ENCODE data around the gene YIPF7. TPM values are rescaled to one million over a fixed set of nuclear protein-coding genes. Genes with fewer than 3 reads are reported as not detected.
A peak's percentile ranks its signal among the peaks of the same experiment; 100 is the strongest.

Gene YIPF7
- polyA plus RNA-seq, 3 donors from 2014 or later = not detected

DNA sequence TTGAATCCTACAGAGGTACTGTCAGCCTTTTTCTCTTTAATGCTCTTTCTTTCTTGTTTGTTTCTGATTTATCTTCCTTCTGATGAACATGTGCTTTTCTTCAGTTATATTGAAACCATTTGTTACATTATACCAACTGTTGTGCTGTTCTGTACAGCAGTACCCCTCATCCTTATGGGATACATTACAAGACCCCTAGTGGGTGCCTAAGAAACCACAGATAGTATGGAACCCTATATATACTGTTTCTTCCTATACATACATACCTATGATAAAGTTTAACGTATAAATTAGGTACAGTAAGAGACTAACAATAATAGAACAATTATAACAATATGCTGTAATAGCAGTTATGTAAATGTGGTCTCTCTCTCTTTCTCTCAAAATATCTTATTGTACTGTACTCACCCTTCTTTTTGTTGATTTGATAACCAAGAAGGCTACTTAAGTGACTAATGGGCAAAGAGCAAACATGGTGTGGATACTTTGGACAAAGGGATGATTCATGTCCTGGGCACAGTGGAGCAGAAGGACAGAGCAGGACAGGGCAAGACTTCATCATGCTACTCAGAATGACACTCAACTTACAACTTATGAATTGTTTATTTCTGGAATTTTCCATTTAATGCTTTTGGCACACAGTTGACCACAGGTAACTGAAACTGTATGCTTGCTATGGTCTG is 10.7 kb upstream of the YIPF7 start:
- H3K27me3 Mint-ChIP-seq (ENCODE audit: low read depth in 3 of 3) = peaks cover 0 to 5% (median 0%) of the 10 kb centered on the region in 3 donors
- H3K9me3 Mint-ChIP-seq = no peaks in the 10 kb centered on the region
- peak overlapping the region in 1 of 6 donors; percentile 35 for H3K27ac Mint-ChIP-seq
- no peaks in the 10 kb centered on the region for H3K4me1 Mint-ChIP-seq
- no peaks in the 10 kb centered on the region for H3K36me3 Mint-ChIP-seq
- DNase-seq = no peak
- H3K4me3 Mint-ChIP-seq = no peak overlapping the region

- Mint-ChIP-seq H3K27me3 (ENCODE audit: low read depth in 3 of 3) (peaks cover 0 to 5% (median 0%) of the 10 kb centered on the region in 3 donors), H3K27ac (no peak overlapping the region), H3K4me1 (no peaks in the 10 kb centered on the region), H3K36me3 (no peaks in the 10 kb centered on the region), H3K4me3 (no peak overlapping the region), H3K9me3 (no peaks in the 10 kb centered on the region)
- no peak for DNase-seq
These were observed 9.0 kb upstream of the YIPF7 start for GRCh38 chr4:44660396-44660795.

DNA sequence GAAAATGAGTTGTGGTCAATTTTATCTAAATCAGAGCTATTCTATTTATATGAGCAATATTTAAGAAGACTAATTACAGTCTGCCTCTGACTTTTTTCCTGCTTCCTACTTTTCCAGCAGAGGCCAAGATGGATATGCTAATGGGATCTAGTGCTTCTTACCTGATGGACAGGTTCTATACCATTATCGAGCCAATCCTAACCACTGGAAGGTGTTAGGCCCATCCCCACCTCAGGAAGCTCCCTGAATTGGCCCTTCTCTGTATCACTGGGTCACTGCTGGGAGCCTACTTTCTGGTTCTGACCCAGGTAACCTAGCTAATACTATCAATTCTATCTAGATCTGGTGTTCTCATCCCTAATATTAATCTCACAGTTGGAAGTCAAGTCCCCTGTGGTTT is 577 bp upstream of the YIPF7 start:
- Mint-ChIP-seq H3K9me3 (peaks cover 0 to 3% (median 0%) of the 10 kb centered on the region in 6 donors), H3K27ac (no peak overlapping the region), H3K27me3 (ENCODE audit: low read depth in 3 of 3) (peaks cover 0 to 9% (median 2%) of the 10 kb centered on the region in 3 donors), H3K36me3 (no peaks in the 10 kb centered on the region), H3K4me3 (no peak overlapping the region), H3K4me1 (no peaks in the 10 kb centered on the region)
- DNase-seq = no peak

- no peak for DNase-seq
- Mint-ChIP-seq H3K27ac (no peak overlapping the region), H3K36me3 (no peaks in the 10 kb centered on the region), H3K27me3 (ENCODE audit: low read depth in 3 of 3) (peaks cover 0 to 3% (median 2%) of the 10 kb centered on the region in 3 donors), H3K4me3 (no peak overlapping the region), H3K4me1 (no peaks in the 10 kb centered on the region), H3K9me3 (peaks cover 0 to 17% (median 8%) of the 10 kb centered on the region in 6 donors)
These were observed 5.3 kb downstream of the YIPF7 start for GRCh38 chr4:44646151-44646550.

DNA sequence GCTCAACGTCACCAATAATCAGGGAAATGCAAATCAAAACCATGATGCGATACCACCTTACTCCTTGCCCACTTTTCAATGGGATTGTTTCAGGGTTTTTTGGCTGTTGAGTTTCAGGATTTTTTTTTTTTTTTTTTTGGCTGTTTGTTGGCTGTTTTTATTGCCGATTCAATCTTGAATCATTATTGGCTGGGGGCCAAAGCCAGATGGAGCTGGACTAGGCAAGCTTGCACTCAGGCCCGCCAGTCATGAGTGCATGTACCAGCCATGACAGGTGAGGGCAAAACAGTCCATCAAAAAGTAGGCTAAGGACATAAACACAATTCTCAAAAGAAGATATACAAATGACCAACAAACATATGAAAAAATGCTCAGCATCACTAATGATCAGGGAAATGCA is 13.3 kb downstream of the YIPF7 start:
- Mint-ChIP-seq H3K36me3 (no peaks in the 10 kb centered on the region), H3K9me3 (peaks cover 0 to 6% (median 3%) of the 10 kb centered on the region in 6 donors), H3K27me3 (ENCODE audit: low read depth in 3 of 3) (peaks cover 0 to 5% (median 0%) of the 10 kb centered on the region in 3 donors), H3K4me1 (no peaks in the 10 kb centered on the region), H3K27ac (no peak overlapping the region), H3K4me3 (no peak overlapping the region)
- no peak for DNase-seq

DNA sequence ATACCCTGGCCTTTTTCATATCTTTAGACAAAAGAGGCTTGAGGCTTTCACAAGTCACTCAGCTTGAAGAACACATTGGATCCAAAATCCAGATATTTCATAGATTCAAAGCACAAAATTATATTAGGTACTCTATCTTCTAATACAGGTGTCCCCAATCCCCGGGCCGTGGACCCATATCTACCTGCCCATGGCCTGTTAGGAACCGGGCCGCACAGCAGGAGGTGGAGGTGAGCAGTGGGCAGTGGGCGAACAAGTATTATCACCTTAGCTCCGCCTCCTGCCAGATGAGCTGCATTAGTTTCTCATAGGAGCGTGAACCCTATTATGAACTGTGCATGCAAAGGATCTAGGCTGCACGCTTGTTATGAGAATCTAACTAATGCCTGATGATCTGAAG is 18.7 kb downstream of the YIPF7 start:
- Mint-ChIP-seq H3K4me1 (peaks cover 0 to 5% of the 10 kb centered on the region in 2 donors), H3K4me3 (no peak overlapping the region)

GRCh38 chr4:44632089-44632488 is 19.3 kb downstream of the YIPF7 start:
- H3K36me3 Mint-ChIP-seq = no peaks in the 10 kb centered on the region
- H3K4me1 Mint-ChIP-seq = peaks cover 0 to 5% of the 10 kb centered on the region in 2 donors
- no peaks in the 10 kb centered on the region for H3K9me3 Mint-ChIP-seq
- peaks cover 0 to 3% (median 3%) of the 10 kb centered on the region in 3 donors for H3K27me3 Mint-ChIP-seq (ENCODE audit: low read depth in 3 of 3)
- DNase-seq = no peak
- H3K4me3 Mint-ChIP-seq = no peak overlapping the region
- H3K27ac Mint-ChIP-seq = no peak overlapping the region

More for the DNA sequence above, 18.7 kb downstream of the YIPF7 start:
- Mint-ChIP-seq H3K27me3 (ENCODE audit: low read depth in 3 of 3) (peaks cover 0 to 4% (median 3%) of the 10 kb centered on the region in 3 donors), H3K36me3 (no peaks in the 10 kb centered on the region), H3K9me3 (no peaks in the 10 kb centered on the region), H3K27ac (no peak overlapping the region)
- DNase-seq = no peak

DNA sequence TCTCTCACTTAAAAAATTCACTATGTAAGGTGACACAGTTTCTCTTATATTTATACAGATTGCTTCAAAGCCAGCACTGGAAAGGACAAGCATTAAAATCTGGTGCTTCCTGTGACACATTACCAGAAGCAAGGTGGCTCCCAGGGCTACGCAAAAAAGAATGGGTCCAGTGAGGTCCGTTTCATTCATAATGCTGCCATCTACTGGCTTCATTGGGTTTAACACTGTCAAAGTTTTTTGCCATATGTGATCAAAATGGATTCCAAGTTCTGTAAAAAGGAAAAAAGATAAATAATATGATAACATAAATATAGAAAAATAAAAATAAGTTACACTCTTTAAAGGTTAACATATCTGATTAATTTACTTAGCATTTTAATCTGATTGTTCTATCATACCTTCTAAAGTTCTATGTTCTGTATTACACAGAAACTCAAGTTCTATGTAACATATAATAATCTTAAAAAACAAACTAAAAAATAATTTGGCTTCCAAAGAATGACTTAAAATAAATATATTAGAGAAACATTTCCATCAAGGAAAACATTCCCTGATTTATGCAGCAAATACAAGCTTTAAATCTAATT is 22.1 kb downstream of the YIPF7 start:
- H3K4me3 Mint-ChIP-seq = no peak overlapping the region
- H3K9me3 Mint-ChIP-seq = no peaks in the 10 kb centered on the region
- H3K4me1 Mint-ChIP-seq = peaks cover 0 to 5% of the 10 kb centered on the region in 2 donors
- peak; percentile 3 to 26 (median 20) for DNase-seq
- no peaks in the 10 kb centered on the region for H3K36me3 Mint-ChIP-seq
- peaks cover 0 to 3% (median 0%) of the 10 kb centered on the region in 3 donors for H3K27me3 Mint-ChIP-seq (ENCODE audit: low read depth in 3 of 3)
- no peak overlapping the region for H3K27ac Mint-ChIP-seq

DNA sequence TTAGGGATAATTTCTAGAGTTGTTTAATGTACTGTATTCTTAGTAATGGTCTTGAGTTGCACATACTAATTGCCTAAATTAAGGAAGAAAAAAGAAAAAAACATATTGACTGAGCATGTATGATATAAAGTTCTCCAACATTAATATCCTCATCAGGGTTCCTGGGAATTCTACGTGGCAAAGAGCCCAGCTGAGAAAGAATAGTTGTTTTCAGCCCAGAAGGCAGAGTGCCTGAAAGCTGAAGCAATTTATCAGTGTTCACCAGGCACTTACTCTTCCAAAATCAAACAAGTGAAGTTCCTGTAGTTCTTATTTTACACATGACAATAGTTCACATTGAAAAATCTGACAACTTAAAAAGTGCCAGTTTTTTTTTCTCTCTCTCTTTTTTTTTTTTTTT is 27.7 kb downstream of the YIPF7 start:
- Mint-ChIP-seq H3K9me3 (no peaks in the 10 kb centered on the region), H3K4me1 (no peaks in the 10 kb centered on the region), H3K27ac (no peak overlapping the region), H3K36me3 (no peaks in the 10 kb centered on the region), H3K4me3 (no peak overlapping the region), H3K27me3 (ENCODE audit: low read depth in 3 of 3) (no peaks in the 10 kb centered on the region)
- no peak for DNase-seq

DNA sequence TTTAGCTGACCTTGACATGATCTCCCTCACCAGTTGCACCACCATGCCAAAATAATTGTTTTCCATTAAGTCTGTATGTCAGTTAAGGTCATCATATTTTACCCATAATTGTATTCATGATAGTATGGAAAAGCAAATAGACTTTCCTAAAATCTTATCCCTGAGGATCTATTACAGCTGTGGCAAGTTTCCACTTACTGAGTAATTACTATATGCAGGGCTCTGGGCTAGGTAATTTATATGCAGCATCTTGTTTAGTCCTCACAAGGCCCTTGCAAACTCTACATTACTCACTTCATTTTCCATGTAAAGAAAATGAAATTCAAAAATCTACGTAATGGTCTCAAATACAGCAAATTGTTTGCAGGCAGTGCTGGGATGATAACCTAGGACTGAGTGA is 34.8 kb downstream of the YIPF7 start:
- H3K4me1 Mint-ChIP-seq = no peaks in the 10 kb centered on the region
- H3K27ac Mint-ChIP-seq = no peak overlapping the region
- no peaks in the 10 kb centered on the region for H3K9me3 Mint-ChIP-seq
- no peak overlapping the region for H3K4me3 Mint-ChIP-seq
- H3K27me3 Mint-ChIP-seq (ENCODE audit: low read depth in 3 of 3) = no peaks in the 10 kb centered on the region
- H3K36me3 Mint-ChIP-seq = no peaks in the 10 kb centered on the region
- no peak for DNase-seq

GRCh38 chr4:44583393-44583792 is 68.0 kb downstream of the YIPF7 start:
- H3K36me3 Mint-ChIP-seq = no peaks in the 10 kb centered on the region
- no peaks in the 10 kb centered on the region for H3K4me1 Mint-ChIP-seq
- no peak for DNase-seq
- no peaks in the 10 kb centered on the region for H3K27me3 Mint-ChIP-seq (ENCODE audit: low read depth in 3 of 3)
- no peak overlapping the region for H3K27ac Mint-ChIP-seq
- H3K9me3 Mint-ChIP-seq = peaks cover 3 to 29% (median 10%) of the 10 kb centered on the region in 6 donors
- no peak overlapping the region for H3K4me3 Mint-ChIP-seq

- no peak overlapping the region for H3K4me3 Mint-ChIP-seq
- H3K27ac Mint-ChIP-seq = no peak overlapping the region
- H3K9me3 Mint-ChIP-seq = peaks cover 3 to 29% (median 11%) of the 10 kb centered on the region in 6 donors
- no peaks in the 10 kb centered on the region for H3K4me1 Mint-ChIP-seq
- no peak for DNase-seq
- no peaks in the 10 kb centered on the region for H3K36me3 Mint-ChIP-seq
- H3K27me3 Mint-ChIP-seq (ENCODE audit: low read depth in 3 of 3) = no peaks in the 10 kb centered on the region
These were observed 71.2 kb downstream of the YIPF7 start for GRCh38 chr4:44580231-44580630.

- H3K9me3 Mint-ChIP-seq = peaks cover 3 to 21% (median 8%) of the 10 kb centered on the region in 6 donors
- H3K4me3 Mint-ChIP-seq = no peak overlapping the region
- H3K27ac Mint-ChIP-seq = no peak overlapping the region
- H3K4me1 Mint-ChIP-seq = no peaks in the 10 kb centered on the region
- no peak for DNase-seq
- H3K27me3 Mint-ChIP-seq (ENCODE audit: low read depth in 3 of 3) = no peaks in the 10 kb centered on the region
- no peaks in the 10 kb centered on the region for H3K36me3 Mint-ChIP-seq
These were observed 72.5 kb downstream of the YIPF7 start for GRCh38 chr4:44578954-44579353.
